AG09309 (cell line): ENCODE measurements around the gene TRIM46.

ENCODE experiments used
- DNase-seq: peaks from one replicate; pipeline ENCODE4 v3.0.0-alpha.2; 2010; ENCODE audit warnings: low read depth
- H3K4me3 ChIP-seq: 2 replicates; pipeline ENCODE4 v1.5.1; 2011; ENCODE audit warnings: mild to moderate bottlenecking, low read depth, low read length, moderate library complexity; ENCODE audit not compliant: control insufficient read depth
- CTCF ChIP-seq: IDR thresholded peaks from 2 replicates; pipeline ENCODE4 v1.5.1; 2011; ENCODE audit warnings: mild to moderate bottlenecking, low read depth, low read length, inconsistent platforms; ENCODE audit not compliant: insufficient read depth, control insufficient read depth; ENCODE audit errors: missing control alignments

The TRIM46 gene

GRCh38 chr1:155127105-155127966, 46.3 kb upstream of the TRIM46 start, which contains the start of gene EFNA1:
Gene EFNA1, plus strand, starts transcription at chr1:155127876. Its CDS starts 102 bp downstream, at chr1:155127978.
- H3K4me3 ChIP-seq = peak within 1 kb of the TSS; percentile 37
- DNase-seq = no peak
- TF ChIP-seq CTCF = no peak

- no peak for DNase-seq
- TF ChIP-seq CTCF = no peak
- peak overlapping the region; percentile 20 for H3K4me3 ChIP-seq
Observed at GRCh38 chr1:155127967-155128754, 45.5 kb upstream of the TRIM46 start.

GRCh38 chr1:155128755-155129473, 44.7 kb upstream of the TRIM46 start:
- H3K4me3 ChIP-seq = no peak overlapping the region
- TF ChIP-seq CTCF = no peak
- no peak for DNase-seq

GRCh38 chr1:155130272-155131006, 43.2 kb upstream of the TRIM46 start:
- TF ChIP-seq CTCF = no peak
- no peak overlapping the region for H3K4me3 ChIP-seq
- DNase-seq = no peak

- H3K4me3 ChIP-seq = no peak overlapping the region
- no peak for TF ChIP-seq CTCF
- no peak for DNase-seq
Observed at GRCh38 chr1:155131285-155131684, 42.4 kb upstream of the TRIM46 start.

GRCh38 chr1:155131856-155132255, 41.8 kb upstream of the TRIM46 start:
- no peak for DNase-seq
- no peak for TF ChIP-seq CTCF
- H3K4me3 ChIP-seq = no peak overlapping the region
